Mucosa of rectum (tissue), 2 donors: Measurements from ENCODE around the gene MMP20.

Experiments
- H3K27ac ChIP-seq, 2 donors: one replicate each; pipeline ENCODE4 v1.7.0; 2013; ENCODE audit warnings: inconsistent platforms in 2 of 2, low read depth in 2 of 2, low read length in 2 of 2
- H3K27me3 ChIP-seq, 2 donors: one replicate each; pipeline ENCODE4 v1.7.0; 2013; ENCODE audit warnings: low read length in 2 of 2; ENCODE audit not compliant: control insufficient read depth in 2 of 2, insufficient read depth in 2 of 2
- H3K36me3 ChIP-seq, 2 donors: one replicate each; pipeline ENCODE4 v1.7.0; 2013; ENCODE audit warnings: low read length in 2 of 2; ENCODE audit not compliant: control insufficient read depth in 2 of 2, insufficient read depth in 2 of 2
- H3K4me1 ChIP-seq, 2 donors: one replicate each; pipeline ENCODE4 v1.7.0; 2013; ENCODE audit warnings: low read length in 2 of 2, mild to moderate bottlenecking in 1 of 2; ENCODE audit not compliant: control insufficient read depth in 2 of 2, insufficient read depth in 2 of 2
- H3K4me3 ChIP-seq, 2 donors: one replicate each; pipeline ENCODE4 v1.7.0; 2013; ENCODE audit warnings: low read length in 2 of 2
- H3K9ac ChIP-seq, 2 donors: one replicate each; pipeline ENCODE4 v1.7.0; 2013; ENCODE audit warnings: low read length in 2 of 2, low read depth in 1 of 2, mild to moderate bottlenecking in 1 of 2
- H3K9me3 ChIP-seq, 2 donors: one replicate each; pipeline ENCODE4 v1.7.0; 2013; ENCODE audit warnings: low read length in 2 of 2; ENCODE audit not compliant: control insufficient read depth in 2 of 2
- donor health status: healthy.
- donor health status: Normal muscosa, but diverticular disease.

The MMP20 gene

GRCh38 chr11:102626676-102627075, 1.5 kb upstream of the MMP20 start:
- Histone ChIP-seq H3K27me3 (no peaks in the 10 kb centered on the region), H3K4me1 (no peaks in the 10 kb centered on the region), H3K4me3 (no peak overlapping the region), H3K9ac (no peak overlapping the region), H3K9me3 (no peaks in the 10 kb centered on the region), H3K27ac (no peak overlapping the region), H3K36me3 (no peaks in the 10 kb centered on the region)

- no peak overlapping the region for H3K4me3 ChIP-seq
- H3K36me3 ChIP-seq = no peaks in the 10 kb centered on the region
- no peaks in the 10 kb centered on the region for H3K4me1 ChIP-seq
These were observed 1.1 kb downstream of the MMP20 start for GRCh38 chr11:102623998-102624397.

GRCh38 chr11:102623128-102623527, 2.0 kb downstream of the MMP20 start:
- no peaks in the 10 kb centered on the region for H3K9me3 ChIP-seq
- no peaks in the 10 kb centered on the region for H3K4me1 ChIP-seq
- no peak overlapping the region for H3K27ac ChIP-seq
- no peak overlapping the region for H3K9ac ChIP-seq
- no peaks in the 10 kb centered on the region for H3K36me3 ChIP-seq
- no peak overlapping the region for H3K4me3 ChIP-seq
- no peaks in the 10 kb centered on the region for H3K27me3 ChIP-seq

More at GRCh38 chr11:102623998-102624397, 1.1 kb downstream of the MMP20 start:
- Histone ChIP-seq H3K9me3 (no peaks in the 10 kb centered on the region), H3K27me3 (no peaks in the 10 kb centered on the region), H3K9ac (no peak overlapping the region), H3K27ac (no peak overlapping the region)

GRCh38 chr11:102622258-102622657, 2.9 kb downstream of the MMP20 start:
- Histone ChIP-seq H3K4me3 (no peak overlapping the region), H3K27me3 (no peaks in the 10 kb centered on the region), H3K9me3 (no peaks in the 10 kb centered on the region), H3K36me3 (no peaks in the 10 kb centered on the region), H3K4me1 (no peaks in the 10 kb centered on the region), H3K9ac (no peak overlapping the region), H3K27ac (no peak overlapping the region)

- Histone ChIP-seq H3K4me3 (no peak overlapping the region), H3K9ac (no peak overlapping the region), H3K27me3 (no peaks in the 10 kb centered on the region), H3K9me3 (no peaks in the 10 kb centered on the region), H3K4me1 (no peaks in the 10 kb centered on the region), H3K36me3 (no peaks in the 10 kb centered on the region), H3K27ac (no peak overlapping the region)
These were observed 4.1 kb downstream of the MMP20 start for GRCh38 chr11:102620818-102621561.

GRCh38 chr11:102620179-102620578, 5.0 kb downstream of the MMP20 start:
- H3K4me1 ChIP-seq = no peaks in the 10 kb centered on the region
- H3K27me3 ChIP-seq = no peaks in the 10 kb centered on the region
- H3K9me3 ChIP-seq = no peaks in the 10 kb centered on the region
- H3K27ac ChIP-seq = no peak overlapping the region
- no peak overlapping the region for H3K4me3 ChIP-seq
- H3K9ac ChIP-seq = no peak overlapping the region
- no peaks in the 10 kb centered on the region for H3K36me3 ChIP-seq

- no peak overlapping the region for H3K4me3 ChIP-seq
- H3K27me3 ChIP-seq = no peaks in the 10 kb centered on the region
- no peaks in the 10 kb centered on the region for H3K36me3 ChIP-seq
- no peaks in the 10 kb centered on the region for H3K9me3 ChIP-seq
- H3K27ac ChIP-seq = no peak overlapping the region
- no peak overlapping the region for H3K9ac ChIP-seq
- no peaks in the 10 kb centered on the region for H3K4me1 ChIP-seq
These were observed 7.6 kb downstream of the MMP20 start for GRCh38 chr11:102617466-102618008.

- H3K36me3 ChIP-seq = no peaks in the 10 kb centered on the region
- no peak overlapping the region for H3K27ac ChIP-seq
- H3K27me3 ChIP-seq = no peaks in the 10 kb centered on the region
- H3K9ac ChIP-seq = no peak overlapping the region
- no peaks in the 10 kb centered on the region for H3K4me1 ChIP-seq
- H3K4me3 ChIP-seq = no peak overlapping the region
- H3K9me3 ChIP-seq = no peaks in the 10 kb centered on the region
These were observed 9.2 kb downstream of the MMP20 start for GRCh38 chr11:102615894-102616432.

- Histone ChIP-seq H3K36me3 (no peaks in the 10 kb centered on the region), H3K9ac (no peak overlapping the region), H3K9me3 (no peaks in the 10 kb centered on the region), H3K27me3 (no peaks in the 10 kb centered on the region), H3K27ac (no peak overlapping the region), H3K4me1 (no peaks in the 10 kb centered on the region), H3K4me3 (no peak overlapping the region)
These were observed 9.8 kb downstream of the MMP20 start for GRCh38 chr11:102615077-102615893.

- H3K36me3 ChIP-seq = no peaks in the 10 kb centered on the region
- no peaks in the 10 kb centered on the region for H3K27me3 ChIP-seq
- no peak overlapping the region for H3K4me3 ChIP-seq
- H3K9ac ChIP-seq = no peak overlapping the region
- no peak overlapping the region for H3K27ac ChIP-seq
- no peaks in the 10 kb centered on the region for H3K4me1 ChIP-seq
- H3K9me3 ChIP-seq = no peaks in the 10 kb centered on the region
These were observed 10.6 kb downstream of the MMP20 start for GRCh38 chr11:102614485-102614884.
